Spleen (tissue), 7 donors: ENCODE results near the gene GJD3.

Source experiments
- POLR2AphosphoS5 ChIP-seq, 3 donors: sonication (generic); formaldehyde crosslinking; IDR thresholded peaks; one replicate each; pipeline ENCODE4 v1.5.1; 2017; ENCODE audit warnings: antibody characterized with exemption in 3 of 3
- TF ChIP-seq, protein P1 (sequence below), 11 experiments: fragments of 200-600 bp in 7 of 11; fragments of 450-650 bp in 4 of 11; sonication (generic) in 4 of 11; IDR thresholded peaks in 8 of 11; conservative IDR thresholded peaks in 3 of 11; 1 replicate in 7 of 11; 2 replicates in 4 of 11; pipeline versions ENCODE4 v1.4.0 to v1.8.0; 2016 to 2021; ENCODE audit warnings: antibody characterized with exemption in 11 of 11, inconsistent platforms in 4 of 11, mild to moderate bottlenecking in 1 of 11
- donor health status: DM: no; HTN: no; CAD: no; lungs with moderate emphysema.
- donor health status: DM: no; HTN: no; CAD: no.
- donor health status: DM: no; HTN: no; CAD: no.

DNA sequence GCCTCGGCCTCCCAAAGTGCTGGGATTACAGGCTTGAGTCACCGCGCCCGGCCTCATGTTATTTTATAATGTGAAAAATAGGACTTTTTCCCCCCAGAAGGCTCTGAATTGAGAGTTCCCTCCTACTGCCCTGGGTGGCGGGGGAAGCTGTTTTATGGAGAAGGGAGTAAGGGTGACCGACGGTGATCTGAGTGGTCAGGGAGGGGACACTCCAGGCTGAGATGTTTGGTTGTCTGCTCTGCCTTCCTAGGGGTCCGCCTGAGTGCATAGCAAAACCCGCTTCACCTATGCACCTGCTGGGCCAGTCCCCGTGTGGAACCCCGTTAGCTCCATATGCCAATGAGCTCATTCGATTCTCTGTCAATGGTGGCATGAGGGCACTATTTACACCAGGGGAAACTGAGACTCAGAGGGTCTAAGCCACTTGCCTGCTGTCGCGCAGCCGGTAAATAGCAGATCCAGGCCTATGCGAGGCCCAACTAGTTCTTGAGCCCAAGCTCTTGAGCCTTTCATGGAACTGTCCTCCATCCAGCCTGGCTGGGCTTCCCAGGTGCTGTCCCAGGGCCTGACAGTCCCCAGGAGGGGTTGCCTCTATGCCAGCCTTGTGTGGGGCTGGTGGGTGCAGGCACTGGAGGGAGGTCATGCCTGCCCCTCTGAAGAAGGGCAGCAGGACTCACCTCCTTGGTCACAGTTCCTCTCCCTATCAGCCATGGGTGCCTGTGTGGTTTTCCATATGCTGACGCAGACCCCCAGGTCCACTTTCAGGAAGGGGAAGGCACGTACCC lies 1.7 kb upstream of the GJD3 start:
- no peak for TF ChIP-seq POLR2AphosphoS5 (IDR thresholded peaks at IDR 0.05)
- TF ChIP-seq, protein P1, sequence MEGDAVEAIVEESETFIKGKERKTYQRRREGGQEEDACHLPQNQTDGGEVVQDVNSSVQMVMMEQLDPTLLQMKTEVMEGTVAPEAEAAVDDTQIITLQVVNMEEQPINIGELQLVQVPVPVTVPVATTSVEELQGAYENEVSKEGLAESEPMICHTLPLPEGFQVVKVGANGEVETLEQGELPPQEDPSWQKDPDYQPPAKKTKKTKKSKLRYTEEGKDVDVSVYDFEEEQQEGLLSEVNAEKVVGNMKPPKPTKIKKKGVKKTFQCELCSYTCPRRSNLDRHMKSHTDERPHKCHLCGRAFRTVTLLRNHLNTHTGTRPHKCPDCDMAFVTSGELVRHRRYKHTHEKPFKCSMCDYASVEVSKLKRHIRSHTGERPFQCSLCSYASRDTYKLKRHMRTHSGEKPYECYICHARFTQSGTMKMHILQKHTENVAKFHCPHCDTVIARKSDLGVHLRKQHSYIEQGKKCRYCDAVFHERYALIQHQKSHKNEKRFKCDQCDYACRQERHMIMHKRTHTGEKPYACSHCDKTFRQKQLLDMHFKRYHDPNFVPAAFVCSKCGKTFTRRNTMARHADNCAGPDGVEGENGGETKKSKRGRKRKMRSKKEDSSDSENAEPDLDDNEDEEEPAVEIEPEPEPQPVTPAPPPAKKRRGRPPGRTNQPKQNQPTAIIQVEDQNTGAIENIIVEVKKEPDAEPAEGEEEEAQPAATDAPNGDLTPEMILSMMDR (IDR thresholded peaks at IDR 0.05 in 8 of 11, conservative IDR thresholded peaks at IDR 0.05 in 3 of 11), result no peak
